GM21825 (cell line): Measurements from ENCODE around the gene PRAME.
"Not testable (repeated sequence)": the region's sequence is repeated elsewhere in the genome, so short reads cannot be mapped to it uniquely, and the experiment has no call there.

Experiments
- ATAC-seq: cut with Tn5 transposase; IDR thresholded peaks from one replicate; pipeline ENCODE4 v1.9.1; 2021; ENCODE audit warnings: mild to moderate bottlenecking, moderate library complexity; ENCODE audit not compliant: unreplicated experiment

Gene PRAME

GRCh38 chr22:22526125-22526912 lies 32.7 kb downstream of the PRAME start:
- ATAC-seq = no peak

GRCh38 chr22:22523494-22523893 lies 35.6 kb downstream of the PRAME start:
- ATAC-seq = no peak

GRCh38 chr22:22521631-22522030 lies 37.4 kb downstream of the PRAME start:
- ATAC-seq = no peak

GRCh38 chr22:22520667-22521602 lies 38.1 kb downstream of the PRAME start:
- ATAC-seq = no peak

- no peak for ATAC-seq
These were observed 38.9 kb downstream of the PRAME start, which contains the start of gene ZNF280A for GRCh38 chr22:22520020-22520656. Gene ZNF280A (minus strand): TSS chr22:22520270. CDS start chr22:22515630, 4,640 bp downstream.

GRCh38 chr22:22519591-22519990 lies 39.5 kb downstream of the PRAME start:
- ATAC-seq = no peak

- no peak for ATAC-seq
These were observed 42.1 kb downstream of the PRAME start for GRCh38 chr22:22516992-22517391.

GRCh38 chr22:22515890-22516289 lies 43.2 kb downstream of the PRAME start:
- no peak for ATAC-seq

GRCh38 chr22:22514431-22514830 lies 44.6 kb downstream of the PRAME start:
- ATAC-seq = not testable (repeated sequence)

- ATAC-seq = no peak
These were observed 45.4 kb downstream of the PRAME start for GRCh38 chr22:22513619-22514018.

GRCh38 chr22:22512951-22513350 lies 46.1 kb downstream of the PRAME start:
- ATAC-seq = no peak

- not testable (repeated sequence) for ATAC-seq
These were observed 48.2 kb downstream of the PRAME start for GRCh38 chr22:22510833-22511232.

GRCh38 chr22:22509912-22510311 lies 49.2 kb downstream of the PRAME start:
- ATAC-seq = not testable (repeated sequence)

GRCh38 chr22:22508274-22509176 lies 50.5 kb downstream of the PRAME start, which contains the start of gene ZNF280B:
Gene ZNF280B (minus strand): TSS chr22:22508742. CDS start chr22:22489398, 19,344 bp downstream.
- ATAC-seq = peak; percentile 92

- no peak for ATAC-seq
These were observed 51.3 kb downstream of the PRAME start for GRCh38 chr22:22507743-22508273.

GRCh38 chr22:22506736-22507135 lies 52.3 kb downstream of the PRAME start:
- no peak for ATAC-seq

GRCh38 chr22:22498267-22498666 lies 60.8 kb downstream of the PRAME start:
- no peak for ATAC-seq
